Measurements from ENCODE around the gene BMP15. TPM values are rescaled to one million over a fixed set of nuclear protein-coding genes. Genes with fewer than 3 reads are reported as not detected.

Gene BMP15
- total RNA-seq, 1 experiment from 2014 or later, result not detected

GRCh38 chrX:50874876-50875275, 35.7 kb upstream of the BMP15 start:
- Mint-ChIP-seq H3K4me3 (no peak overlapping the region), H3K36me3 (ENCODE audit: insufficient read depth in 1 of 3, low read depth in 3 of 3) (peaks cover 0 to 2% (median 0%) of the 10 kb centered on the region in 3 experiments; a peak in 2 of 7 replicates), H3K4me1 (peaks cover 11 to 13% of the 10 kb centered on the region in 2 experiments), H3K27me3 (ENCODE audit: low read depth) (peaks cover 4% of the 10 kb centered on the region), H3K9me3 (peaks cover 48 to 49% of the 10 kb centered on the region in 2 experiments), H3K27ac (no peak overlapping the region)
- Histone ChIP-seq H3K14ac (ENCODE audit: insufficient read depth, low read length) (no peak overlapping the region), H2AFZ (ENCODE audit: low read length) (no peak overlapping the region), H2BK5ac (ENCODE audit: insufficient read length, low read length) (no peak overlapping the region), H3K4ac (ENCODE audit: low read depth, low read length) (no peak overlapping the region), H3K4me2 (ENCODE audit: insufficient read depth, insufficient read length, low read length) (no peak overlapping the region), H3K18ac (ENCODE audit: insufficient read length, low read depth, low read length) (no peak overlapping the region), H3K79me1 (ENCODE audit: insufficient read depth, low read depth, low read length, poor library complexity, severe bottlenecking) (no peaks in the 10 kb centered on the region), H2BK120ac (ENCODE audit: low read depth, low read length, poor library complexity, severe bottlenecking) (no peak overlapping the region), H3K27me3 (ENCODE audit: insufficient read depth, low read length) (no peaks in the 10 kb centered on the region), H4K91ac (ENCODE audit: insufficient read length, low read depth, low read length) (no peak overlapping the region), H2BK15ac (ENCODE audit: low read depth, low read length) (no peak overlapping the region), H3K9me3 (ENCODE audit: control insufficient read depth, low read depth, low read length) (no peaks in the 10 kb centered on the region), H2BK12ac (ENCODE audit: insufficient read length, low read depth, low read length) (no peak overlapping the region), H2BK20ac (ENCODE audit: low read depth, low read length, poor library complexity, severe bottlenecking) (no peak overlapping the region), H3K23ac (ENCODE audit: insufficient read length, low read depth, low read length) (no peak overlapping the region), H3K4me1 (ENCODE audit: insufficient read depth, low read length) (peaks cover 7% of the 10 kb centered on the region; the same call in 1 of the 2 replicates), H3K23me2 (ENCODE audit: insufficient read length, low read depth, low read length, poor library complexity, severe bottlenecking) (no peaks in the 10 kb centered on the region), H2AK5ac (ENCODE audit: insufficient read length, low read length) (no peak overlapping the region), H3T11ph (ENCODE audit: low read length) (no peak overlapping the region), H3K9ac (ENCODE audit: extremely low read depth, insufficient read length, low read length) (no peak overlapping the region), H4K5ac (ENCODE audit: insufficient read length, low read depth, low read length) (no peak overlapping the region), H4K20me1 (ENCODE audit: control insufficient read depth, insufficient read depth, insufficient read length) (no peaks in the 10 kb centered on the region), H3K79me2 (ENCODE audit: insufficient read depth, low read length) (no peaks in the 10 kb centered on the region), H3K56ac (ENCODE audit: insufficient read length, low read depth, low read length) (no peak overlapping the region), H3K27ac (ENCODE audit: insufficient read length, low read depth, low read length) (no peak overlapping the region), H4K8ac (replicated peaks; ENCODE audit: insufficient read length, low read depth, low read length) (no peak overlapping the region)
- WGBS (ENCODE audit: extremely low coverage, insufficient read length, low lambda C conversion rate), result no CpG with 5 or more reads among the region's 3 CpGs
- TF ChIP-seq, protein P1, sequence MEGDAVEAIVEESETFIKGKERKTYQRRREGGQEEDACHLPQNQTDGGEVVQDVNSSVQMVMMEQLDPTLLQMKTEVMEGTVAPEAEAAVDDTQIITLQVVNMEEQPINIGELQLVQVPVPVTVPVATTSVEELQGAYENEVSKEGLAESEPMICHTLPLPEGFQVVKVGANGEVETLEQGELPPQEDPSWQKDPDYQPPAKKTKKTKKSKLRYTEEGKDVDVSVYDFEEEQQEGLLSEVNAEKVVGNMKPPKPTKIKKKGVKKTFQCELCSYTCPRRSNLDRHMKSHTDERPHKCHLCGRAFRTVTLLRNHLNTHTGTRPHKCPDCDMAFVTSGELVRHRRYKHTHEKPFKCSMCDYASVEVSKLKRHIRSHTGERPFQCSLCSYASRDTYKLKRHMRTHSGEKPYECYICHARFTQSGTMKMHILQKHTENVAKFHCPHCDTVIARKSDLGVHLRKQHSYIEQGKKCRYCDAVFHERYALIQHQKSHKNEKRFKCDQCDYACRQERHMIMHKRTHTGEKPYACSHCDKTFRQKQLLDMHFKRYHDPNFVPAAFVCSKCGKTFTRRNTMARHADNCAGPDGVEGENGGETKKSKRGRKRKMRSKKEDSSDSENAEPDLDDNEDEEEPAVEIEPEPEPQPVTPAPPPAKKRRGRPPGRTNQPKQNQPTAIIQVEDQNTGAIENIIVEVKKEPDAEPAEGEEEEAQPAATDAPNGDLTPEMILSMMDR (conservative IDR thresholded peaks at IDR 0.05), result no peak
- no peak for DNase-seq
